HG03442 (cell line): Measurements from ENCODE around the gene BRINP1.
"Not testable (repeated sequence)": the region's sequence is repeated elsewhere in the genome, so short reads cannot be mapped to it uniquely, and the experiment has no call there.

ENCODE experiments used
- ATAC-seq: cut with Tn5 transposase; IDR thresholded peaks from one replicate; pipeline ENCODE4 v1.9.1; 2021; ENCODE audit warnings: mild to moderate bottlenecking, moderate library complexity; ENCODE audit not compliant: unreplicated experiment

BRINP1 gene

GRCh38 chr9:119216651-119217331 lies 152.4 kb downstream of the BRINP1 start:
- ATAC-seq, result no peak

- ATAC-seq, result no peak
Observed at GRCh38 chr9:119215651-119216050, 153.6 kb downstream of the BRINP1 start.

GRCh38 chr9:119213471-119213870 lies 155.8 kb downstream of the BRINP1 start:
- no peak for ATAC-seq

GRCh38 chr9:119197893-119198607 lies 171.2 kb downstream of the BRINP1 start:
- no peak for ATAC-seq

- no peak for ATAC-seq
Observed at GRCh38 chr9:119195521-119195920, 173.7 kb downstream of the BRINP1 start.

- ATAC-seq, result no peak
Observed at GRCh38 chr9:119185298-119185697, 183.9 kb downstream of the BRINP1 start.

- no peak for ATAC-seq
Observed at GRCh38 chr9:119184265-119184936, 184.8 kb downstream of the BRINP1 start.

- no peak for ATAC-seq
Observed at GRCh38 chr9:119181561-119181960, 187.7 kb downstream of the BRINP1 start.

GRCh38 chr9:119180897-119181296 lies 188.3 kb downstream of the BRINP1 start:
- no peak for ATAC-seq

GRCh38 chr9:119179701-119180100 lies 189.5 kb downstream of the BRINP1 start:
- ATAC-seq, result no peak

- ATAC-seq, result no peak
Observed at GRCh38 chr9:119177196-119177595, 192.0 kb downstream of the BRINP1 start.

- no peak for ATAC-seq
Observed at GRCh38 chr9:119175581-119175980, 193.7 kb downstream of the BRINP1 start.

- ATAC-seq, result not testable (repeated sequence)
Observed at GRCh38 chr9:119169222-119169621, 200.0 kb downstream of the BRINP1 start.

GRCh38 chr9:119167876-119168275 lies 201.4 kb downstream of the BRINP1 start:
- no peak for ATAC-seq

GRCh38 chr9:119167267-119167666 lies 202.0 kb downstream of the BRINP1 start:
- ATAC-seq, result no peak

- ATAC-seq, result no peak
Observed at GRCh38 chr9:119166096-119166495, 203.1 kb downstream of the BRINP1 start.

- no peak for ATAC-seq
Observed at GRCh38 chr9:119165131-119165530, 204.1 kb downstream of the BRINP1 start.

- no peak for ATAC-seq
Observed at GRCh38 chr9:119164716-119165115, 204.5 kb downstream of the BRINP1 start.

- ATAC-seq, result no peak
Observed at GRCh38 chr9:119160551-119160950, 208.7 kb downstream of the BRINP1 start.

GRCh38 chr9:119159386-119159785 lies 209.8 kb downstream of the BRINP1 start:
- ATAC-seq, result no peak

GRCh38 chr9:119157196-119157595 lies 212.0 kb downstream of the BRINP1 start:
- ATAC-seq, result no peak

GRCh38 chr9:119156354-119156753 lies 212.9 kb downstream of the BRINP1 start:
- ATAC-seq, result no peak
